ENCODE data around the gene TNFRSF6B. TPM values are rescaled to one million over a fixed set of nuclear protein-coding genes. Genes with fewer than 3 reads are reported as not detected.

The TNFRSF6B gene
- total and polyA plus RNA-seq, 2 donors (not counting 3 experiments of a cell fraction or from before 2014, with no cell fraction given) = 0.69 to 11.3 TPM

- dilution Hi-C loops (cut with MboI; ENCODE audit: extremely low pct_ligation_motif_present, low sequenced_read_pairs) = no loop called here
- no peaks in the 10 kb centered on the region for H3K79me2 ChIP-seq (ENCODE audit: control insufficient read depth, insufficient read depth, low read length)
- ChIA-PET POLR2A (interaction anchor here (0.6 kb wide), 1 partner anchor 11 kb away, joined by 3 read pairs; no protein-coding TSS in a partner anchor), CTCF (interaction anchor here (0.6 to 1.9 kb wide), 5 partner anchors 9 to 67 kb away, joined by 3 to 5 read pairs (median 3); no protein-coding TSS in a partner anchor)
- no peak overlapping the region for H2AFZ ChIP-seq (ENCODE audit: low read depth, low read length)
- H3K27ac ChIP-seq (ENCODE audit: insufficient read depth, low read depth, low read length) = no peak overlapping the region
- intact Hi-C loops (cut with micrococcal nuclease) = loop anchor here (5.0 kb wide), 1 partner anchor 42 kb away; the partner anchor contains the start of genes LIME1 and SLC2A4RG
- H3K9me3 ChIP-seq (replicated peaks; ENCODE audit: control insufficient read depth, insufficient read depth, low read length) = no peaks in the 10 kb centered on the region
- no peak overlapping the region for H3K4me2 ChIP-seq (ENCODE audit: insufficient read depth, low read length)
- no peaks in the 10 kb centered on the region for H4K20me1 ChIP-seq (replicated peaks; ENCODE audit: control insufficient read depth, extremely low read depth, insufficient read depth, low read length)
- H3K4me1 ChIP-seq (ENCODE audit: control insufficient read depth, extremely low read depth, insufficient read depth, low read length) = peaks cover 35% of the 10 kb centered on the region
- DNase-seq (ENCODE audit: low read depth, low spot score) (no peak), FAIRE-seq (no peak)
- H3K36me3 ChIP-seq (ENCODE audit: control insufficient read depth in 2 of 2, extremely low read depth in 1 of 2, insufficient read depth in 2 of 2, low read length in 2 of 2) = no peaks in the 10 kb centered on the region
- no peak overlapping the region for H3K9ac ChIP-seq (replicated peaks; ENCODE audit: extremely low read depth, insufficient read depth, low read length)
- H3K27me3 ChIP-seq (ENCODE audit: control insufficient read depth in 2 of 2, insufficient read depth in 2 of 2, low read length in 2 of 2) = no peaks in the 10 kb centered on the region
- BruUV-seq (replicated peaks) = TSS peak; percentile 29
- H3K9me1 ChIP-seq (replicated peaks; ENCODE audit: control insufficient read depth, extremely low read depth, insufficient read depth, low read length) = no peaks in the 10 kb centered on the region
- TF ChIP-seq FOS (IDR thresholded peaks at IDR 0.05; ENCODE audit: borderline replicate concordance, insufficient read depth, low read length) = no peak
- peak; percentile 2 for TF ChIP-seq POLR2A (IDR thresholded peaks at IDR 0.05; ENCODE audit: low read depth, low read length)
- H3K4me3 ChIP-seq (replicated peaks in 1 of 3; ENCODE audit: insufficient read depth in 1 of 3, low read depth in 1 of 3, low read length in 3 of 3) = no peak overlapping the region
These were observed 787 bp upstream of the TNFRSF6B start for GRCh38 chr20:63695424-63696305.

GRCh38 chr20:63696306-63696627 lies 185 bp upstream of the TNFRSF6B start:
- BruUV-seq (replicated peaks) = no TSS peak

More at GRCh38 chr20:63696306-63696627, 185 bp upstream of the TNFRSF6B start:
- intact Hi-C loops (cut with micrococcal nuclease) = loop anchor here (5.0 kb wide), 1 partner anchor 41 kb away; the partner anchor contains the start of genes LIME1 and SLC2A4RG
- Histone ChIP-seq H3K36me3 (ENCODE audit: control insufficient read depth in 2 of 2, extremely low read depth in 1 of 2, insufficient read depth in 2 of 2, low read length in 2 of 2) (no peaks in the 10 kb centered on the region), H3K9me1 (replicated peaks; ENCODE audit: control insufficient read depth, extremely low read depth, insufficient read depth, low read length) (no peaks in the 10 kb centered on the region), H4K20me1 (replicated peaks; ENCODE audit: control insufficient read depth, extremely low read depth, insufficient read depth, low read length) (no peaks in the 10 kb centered on the region), H3K79me2 (ENCODE audit: control insufficient read depth, insufficient read depth, low read length) (no peaks in the 10 kb centered on the region), H3K27me3 (ENCODE audit: control insufficient read depth in 2 of 2, insufficient read depth in 2 of 2, low read length in 2 of 2) (no peaks in the 10 kb centered on the region), H3K27ac (ENCODE audit: insufficient read depth, low read depth, low read length) (no peak overlapping the region), H3K9me3 (replicated peaks; ENCODE audit: control insufficient read depth, insufficient read depth, low read length) (no peaks in the 10 kb centered on the region), H2AFZ (ENCODE audit: low read depth, low read length) (no peak overlapping the region), H3K9ac (replicated peaks; ENCODE audit: extremely low read depth, insufficient read depth, low read length) (no peak overlapping the region), H3K4me3 (replicated peaks in 1 of 3; ENCODE audit: insufficient read depth in 1 of 3, low read depth in 1 of 3, low read length in 3 of 3) (peak overlapping the region in 1 of 3 experiments; percentile 34), H3K4me2 (ENCODE audit: insufficient read depth, low read length) (no peak overlapping the region), H3K4me1 (ENCODE audit: control insufficient read depth, extremely low read depth, insufficient read depth, low read length) (peaks cover 35% of the 10 kb centered on the region)
- ChIA-PET POLR2A (interaction anchor here (0.6 kb wide), 1 partner anchor 11 kb away, joined by 3 read pairs; no protein-coding TSS in a partner anchor), CTCF (interaction anchor here (0.6 to 1.9 kb wide), 6 partner anchors 10 to 159 kb away, joined by 3 to 7 read pairs (median 4); partner anchors contain the start of gene PTK6)
- no peak for DNase-seq (ENCODE audit: low read depth, low spot score)
- TF ChIP-seq GATA2 (IDR thresholded peaks at IDR 0.05; ENCODE audit: insufficient read depth, insufficient read length, low read depth, low read length) = no peak
- no peak for TF ChIP-seq JUN (IDR thresholded peaks at IDR 0.05; ENCODE audit: borderline replicate concordance, insufficient read depth, insufficient read length, low read depth)
- no peak for TF ChIP-seq POLR2A (IDR thresholded peaks at IDR 0.05; ENCODE audit: low read depth, low read length)
- TF ChIP-seq MYC (IDR thresholded peaks at IDR 0.05; ENCODE audit: low read depth, low read length) = no peak
- TF ChIP-seq MAX (IDR thresholded peaks at IDR 0.05; ENCODE audit: insufficient read depth, insufficient read length) = no peak
- TF ChIP-seq CTCF (IDR thresholded peaks at IDR 0.05; ENCODE audit: extremely low read depth in 1 of 2, insufficient read depth in 1 of 2, low read depth in 1 of 2, low read length in 2 of 2) = no peak
- no peak for TF ChIP-seq POLR2AphosphoS5 (IDR thresholded peaks at IDR 0.05; ENCODE audit: insufficient read depth, low read depth, low read length)
- no peak for TF ChIP-seq FOS (IDR thresholded peaks at IDR 0.05; ENCODE audit: borderline replicate concordance, insufficient read depth, low read length)
- no peak for TF ChIP-seq EZH2 (IDR thresholded peaks at IDR 0.05; ENCODE audit: borderline replicate concordance, low read depth, low read length, severe bottlenecking)
- dilution Hi-C loops (cut with MboI; ENCODE audit: extremely low pct_ligation_motif_present, low sequenced_read_pairs) = no loop called here
- peak; percentile 21 for FAIRE-seq
